Loucy (cell line): Measurements from ENCODE around the gene ZNF318.

Experiments
- H2AFZ ChIP-seq: fragments of 200-600 bp; sonication (generic); 2 replicates; pipeline ENCODE4 v1.6.0; 2016; ENCODE audit warnings: antibody characterized with exemption, mild to moderate bottlenecking, low read length, moderate library complexity
- H3F3A ChIP-seq: fragments of 200-600 bp; 2 replicates; pipeline ENCODE4 v1.6.0; 2016; ENCODE audit warnings: antibody characterized with exemption, low read depth, mild to moderate bottlenecking
- H3K27me3 ChIP-seq: fragments of 200-600 bp; sonication (generic); 2 replicates; pipeline ENCODE4 v1.6.1; 2014; ENCODE audit warnings: low read length, mild to moderate bottlenecking; ENCODE audit not compliant: insufficient read depth, poor library complexity, severe bottlenecking
- H3K36me3 ChIP-seq: fragments of 200-600 bp; sonication (generic); 2 replicates; pipeline ENCODE4 v1.6.1; 2016; ENCODE audit warnings: low read length; ENCODE audit not compliant: insufficient read depth
- H3K4me1 ChIP-seq: fragments of 200-600 bp; sonication (generic); 2 replicates; pipeline ENCODE4 v1.5.1; 2014; ENCODE audit warnings: low read length, mild to moderate bottlenecking; ENCODE audit not compliant: insufficient read depth, poor library complexity, severe bottlenecking
- H3K4me2 ChIP-seq: fragments of 200-600 bp; sonication (generic); 2 replicates; pipeline ENCODE4 v1.6.0; 2014; ENCODE audit warnings: antibody characterized with exemption, low read length, low read depth, mild to moderate bottlenecking; ENCODE audit not compliant: poor library complexity, severe bottlenecking
- H3K4me3 ChIP-seq: fragments of 200-600 bp; sonication (generic); 2 replicates; pipeline ENCODE4 v1.5.1; 2014; ENCODE audit warnings: low read length, mild to moderate bottlenecking, mixed read lengths; ENCODE audit not compliant: poor library complexity, severe bottlenecking
- H3K79me2 ChIP-seq: fragments of 200-600 bp; sonication (generic); 2 replicates; pipeline ENCODE4 v1.6.1; 2014; ENCODE audit warnings: low read length; ENCODE audit not compliant: insufficient read depth
- H3K9ac ChIP-seq: fragments of 200-600 bp; sonication (generic); 2 replicates; pipeline ENCODE4 v1.6.0; 2014; ENCODE audit warnings: mild to moderate bottlenecking, low read depth, low read length, moderate library complexity; ENCODE audit not compliant: poor library complexity, severe bottlenecking
- H3K9me2 ChIP-seq: fragments of 200-600 bp; sonication (generic); replicated peaks from 2 replicates; pipeline ENCODE4 v1.6.1; 2016; ENCODE audit warnings: low read depth, low read length, mixed read lengths
- H3K9me3 ChIP-seq: fragments of 200-600 bp; sonication (generic); 2 replicates; pipeline ENCODE4 v1.6.1; 2014; ENCODE audit warnings: mild to moderate bottlenecking, antibody characterized with exemption, low read length, low read depth; ENCODE audit not compliant: insufficient read depth
- H4K20me1 ChIP-seq: fragments of 200-600 bp; sonication (generic); 2 replicates; pipeline ENCODE4 v1.6.0; 2014; ENCODE audit warnings: antibody characterized with exemption, low read length, mild to moderate bottlenecking; ENCODE audit not compliant: insufficient read depth, poor library complexity, severe bottlenecking
- EZH2phosphoT487 ChIP-seq: fragments of 200-600 bp; IDR thresholded peaks from 2 replicates; pipeline ENCODE4 v1.6.1; 2018; ENCODE audit warnings: antibody characterized with exemption, mild to moderate bottlenecking, moderate library complexity, borderline replicate concordance
- TF ChIP-seq, protein P1 (sequence below): fragments of 200-600 bp; sonication (generic); conservative IDR thresholded peaks from 2 replicates; pipeline ENCODE4 v1.5.1; 2014; ENCODE audit warnings: mild to moderate bottlenecking, antibody characterized with exemption, low read length

ZNF318 gene

DNA sequence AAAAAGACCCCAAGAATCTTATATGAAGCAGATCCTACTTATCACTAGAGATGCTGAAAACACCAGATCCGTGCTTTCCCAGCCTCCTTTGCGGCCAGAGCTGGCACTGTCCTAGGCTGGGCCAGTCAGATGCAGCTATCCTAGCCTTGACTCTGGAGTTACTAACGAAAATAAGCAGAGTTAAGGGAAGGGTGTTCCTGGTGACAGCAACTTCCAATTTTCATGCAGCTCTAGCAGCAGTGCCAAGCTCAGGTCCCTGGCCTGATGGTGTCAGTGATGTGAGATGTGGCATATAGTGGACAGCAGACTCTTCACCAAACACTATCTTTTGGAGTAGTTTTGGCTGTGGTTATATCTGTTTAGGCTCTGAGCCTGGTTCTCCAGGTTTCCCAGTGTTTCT, 32.3 kb upstream of the ZNF318 start:
- no peaks in the 10 kb centered on the region for H3K36me3 ChIP-seq
- no peaks in the 10 kb centered on the region for H3K27me3 ChIP-seq
- H3K9ac ChIP-seq = no peak overlapping the region
- no peaks in the 10 kb centered on the region for H3K79me2 ChIP-seq
- no peaks in the 10 kb centered on the region for H4K20me1 ChIP-seq
- H3K9me2 ChIP-seq = no peaks in the 10 kb centered on the region
- TF ChIP-seq, protein P1, sequence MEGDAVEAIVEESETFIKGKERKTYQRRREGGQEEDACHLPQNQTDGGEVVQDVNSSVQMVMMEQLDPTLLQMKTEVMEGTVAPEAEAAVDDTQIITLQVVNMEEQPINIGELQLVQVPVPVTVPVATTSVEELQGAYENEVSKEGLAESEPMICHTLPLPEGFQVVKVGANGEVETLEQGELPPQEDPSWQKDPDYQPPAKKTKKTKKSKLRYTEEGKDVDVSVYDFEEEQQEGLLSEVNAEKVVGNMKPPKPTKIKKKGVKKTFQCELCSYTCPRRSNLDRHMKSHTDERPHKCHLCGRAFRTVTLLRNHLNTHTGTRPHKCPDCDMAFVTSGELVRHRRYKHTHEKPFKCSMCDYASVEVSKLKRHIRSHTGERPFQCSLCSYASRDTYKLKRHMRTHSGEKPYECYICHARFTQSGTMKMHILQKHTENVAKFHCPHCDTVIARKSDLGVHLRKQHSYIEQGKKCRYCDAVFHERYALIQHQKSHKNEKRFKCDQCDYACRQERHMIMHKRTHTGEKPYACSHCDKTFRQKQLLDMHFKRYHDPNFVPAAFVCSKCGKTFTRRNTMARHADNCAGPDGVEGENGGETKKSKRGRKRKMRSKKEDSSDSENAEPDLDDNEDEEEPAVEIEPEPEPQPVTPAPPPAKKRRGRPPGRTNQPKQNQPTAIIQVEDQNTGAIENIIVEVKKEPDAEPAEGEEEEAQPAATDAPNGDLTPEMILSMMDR = no peak
- no peak for TF ChIP-seq EZH2phosphoT487
- H3K9me3 ChIP-seq = no peaks in the 10 kb centered on the region
- no peak overlapping the region for H3K4me3 ChIP-seq
- no peak overlapping the region for H3K4me2 ChIP-seq
- H2AFZ ChIP-seq = no peak overlapping the region
- H3F3A ChIP-seq = no peaks in the 10 kb centered on the region
- no peaks in the 10 kb centered on the region for H3K4me1 ChIP-seq

DNA sequence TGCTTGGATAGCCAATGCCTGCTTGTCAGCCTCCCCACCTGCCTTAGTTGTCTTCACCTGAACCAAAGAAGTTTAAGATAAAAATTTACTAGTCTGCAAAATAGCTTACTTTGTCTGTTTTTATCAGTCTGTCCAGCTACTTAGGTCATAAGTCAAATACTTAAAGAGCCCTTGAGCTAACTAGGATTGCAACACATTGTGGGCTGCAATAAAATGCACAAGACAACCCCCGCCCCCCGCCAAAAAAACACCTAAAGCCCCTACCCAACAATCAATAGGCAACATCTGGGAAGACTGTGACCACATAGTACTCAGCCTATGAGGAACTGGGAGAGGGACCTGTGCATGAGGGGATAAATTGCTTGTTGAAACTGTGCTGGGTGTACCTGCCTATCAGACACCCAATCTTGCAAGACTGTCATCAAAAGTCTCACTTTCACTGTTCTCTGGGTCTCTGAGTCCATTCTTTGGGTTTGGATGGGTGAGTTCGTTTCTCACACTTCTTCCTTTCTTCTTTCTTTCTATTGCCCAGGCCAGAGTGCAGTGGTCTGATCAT, 30.6 kb upstream of the ZNF318 start:
- no peaks in the 10 kb centered on the region for H3K79me2 ChIP-seq
- no peaks in the 10 kb centered on the region for H3K9me2 ChIP-seq
- no peaks in the 10 kb centered on the region for H3K4me1 ChIP-seq
- no peaks in the 10 kb centered on the region for H3F3A ChIP-seq
- no peak overlapping the region for H3K4me3 ChIP-seq
- no peak overlapping the region for H3K4me2 ChIP-seq
- no peaks in the 10 kb centered on the region for H4K20me1 ChIP-seq
- H2AFZ ChIP-seq = no peak overlapping the region
- no peaks in the 10 kb centered on the region for H3K9me3 ChIP-seq
- no peak overlapping the region for H3K9ac ChIP-seq
- TF ChIP-seq EZH2phosphoT487 = no peak
- H3K27me3 ChIP-seq = no peaks in the 10 kb centered on the region
- no peaks in the 10 kb centered on the region for H3K36me3 ChIP-seq

DNA sequence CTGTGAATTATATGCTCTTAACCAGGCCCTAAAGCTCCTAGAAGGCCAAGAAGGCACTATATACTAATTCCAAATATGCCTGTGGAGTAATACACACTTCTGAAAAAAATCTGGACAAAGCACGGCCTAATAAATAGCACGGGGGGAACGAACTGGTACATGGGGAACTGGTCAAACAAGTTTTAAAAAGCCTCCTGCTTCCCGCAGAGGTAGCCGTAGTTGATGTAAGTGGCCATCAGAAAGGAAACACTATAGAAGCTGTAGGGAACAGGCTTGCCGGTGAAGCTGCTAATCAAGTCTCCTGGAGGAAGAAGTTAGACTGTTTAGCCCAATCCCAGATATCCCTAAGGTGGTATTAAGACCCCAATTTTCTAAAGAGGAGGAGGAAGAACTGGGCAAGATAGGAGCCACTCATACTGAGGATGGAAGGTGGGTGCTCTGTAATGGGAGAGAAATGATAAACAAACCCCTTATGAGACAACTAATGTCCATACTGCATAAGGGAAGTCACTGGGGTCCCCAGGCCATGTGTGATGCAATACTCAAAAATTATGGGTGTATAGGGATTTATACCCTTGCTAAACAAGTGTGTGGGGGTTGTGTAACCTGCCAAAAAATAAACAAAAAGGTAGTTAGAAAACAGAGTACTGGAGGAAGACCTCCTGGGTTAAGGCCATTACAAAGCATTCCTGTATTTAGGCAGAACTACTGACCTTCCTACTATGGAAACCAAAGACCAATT, 27.1 kb upstream of the ZNF318 start:
- H3K9me3 ChIP-seq = no peaks in the 10 kb centered on the region
- no peaks in the 10 kb centered on the region for H3K79me2 ChIP-seq
- no peak overlapping the region for H3K4me2 ChIP-seq
- H2AFZ ChIP-seq = no peak overlapping the region
- no peaks in the 10 kb centered on the region for H3F3A ChIP-seq
- no peak overlapping the region for H3K9ac ChIP-seq
- peaks cover 10% of the 10 kb centered on the region for H3K4me1 ChIP-seq
- no peak overlapping the region for H3K4me3 ChIP-seq
- no peaks in the 10 kb centered on the region for H3K36me3 ChIP-seq
- H4K20me1 ChIP-seq = no peaks in the 10 kb centered on the region
- no peaks in the 10 kb centered on the region for H3K9me2 ChIP-seq
- TF ChIP-seq, protein P1 = no peak
- TF ChIP-seq EZH2phosphoT487 = no peak
- H3K27me3 ChIP-seq = peaks cover 14% of the 10 kb centered on the region

DNA sequence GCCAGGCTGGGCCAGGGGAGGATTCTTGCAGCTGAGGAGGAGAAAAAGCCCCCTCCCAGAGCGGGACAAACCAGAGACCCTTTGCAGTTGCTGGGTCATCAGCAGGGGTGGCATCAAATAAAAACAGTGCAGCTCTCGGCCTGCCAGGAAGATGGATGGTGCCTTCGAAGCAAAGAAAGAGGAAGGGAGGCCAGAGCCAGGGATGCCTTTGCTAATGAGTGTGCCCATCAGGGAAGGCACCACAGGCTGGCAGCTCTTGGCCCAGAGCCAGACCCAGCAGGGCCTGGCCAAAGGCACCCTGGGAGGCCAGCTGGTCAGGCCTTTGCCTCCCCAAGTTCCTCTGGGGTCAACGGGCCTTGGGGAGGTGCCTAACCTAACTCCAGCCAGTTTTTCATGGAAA, 26.3 kb upstream of the ZNF318 start:
- Histone ChIP-seq H3K9me2 (no peaks in the 10 kb centered on the region), H3F3A (no peaks in the 10 kb centered on the region), H3K27me3 (peaks cover 15% of the 10 kb centered on the region), H2AFZ (no peak overlapping the region), H3K79me2 (no peaks in the 10 kb centered on the region), H3K36me3 (no peaks in the 10 kb centered on the region), H3K9me3 (no peaks in the 10 kb centered on the region), H3K4me3 (no peak overlapping the region), H4K20me1 (no peaks in the 10 kb centered on the region), H3K4me1 (peaks cover 17% of the 10 kb centered on the region), H3K4me2 (no peak overlapping the region), H3K9ac (no peak overlapping the region)
- TF ChIP-seq EZH2phosphoT487 = no peak
- TF ChIP-seq, protein P1 = no peak
